Smooth muscle cell (in vitro differentiated cells): Measurements from ENCODE around the gene L3HYPDH. TPM values are rescaled to one million over a fixed set of nuclear protein-coding genes. Genes with fewer than 3 reads are reported as not detected.
A peak's percentile ranks its signal among the peaks of the same experiment; 100 is the strongest.

Source experiments
- DNase-seq: peaks from one replicate; lab custom pipeline; 2025; ENCODE audit not compliant: unreplicated experiment; lab: John Stamatoyannopoulos, UW
- H2AFZ ChIP-seq: fragments of 200-600 bp; sonication (generic); 2 replicates; pipeline ENCODE4 v1.6.0; 2016; ENCODE audit warnings: antibody characterized with exemption, low read depth, mild to moderate bottlenecking
- H3F3A ChIP-seq: fragments of 200-600 bp; sonication (generic); 2 replicates; pipeline ENCODE4 v1.6.0; 2017; ENCODE audit warnings: antibody characterized with exemption, low read depth
- H3K27ac ChIP-seq: fragments of 200-600 bp; sonication (generic); 2 replicates; pipeline ENCODE4 v1.5.1; 2016; ENCODE audit warnings: low read depth, mild to moderate bottlenecking
- H3K27me3 ChIP-seq: fragments of 200-600 bp; sonication (generic); 2 replicates; pipeline ENCODE4 v1.6.1; 2016; ENCODE audit warnings: low read depth, mild to moderate bottlenecking
- H3K36me3 ChIP-seq: fragments of 200-600 bp; sonication (generic); 2 replicates; pipeline ENCODE4 v1.5.1; 2016; ENCODE audit warnings: low read depth
- H3K4me1 ChIP-seq: fragments of 200-600 bp; sonication (generic); 2 replicates; pipeline ENCODE4 v1.5.1; 2016; ENCODE audit warnings: low read depth
- H3K4me2 ChIP-seq: fragments of 200-600 bp; sonication (generic); 2 replicates; pipeline ENCODE4 v1.6.0; 2016; ENCODE audit warnings: mild to moderate bottlenecking
- H3K4me3 ChIP-seq: fragments of 200-600 bp; sonication (generic); 2 replicates; pipeline ENCODE4 v1.5.1; 2016; ENCODE audit warnings: mild to moderate bottlenecking
- H3K79me2 ChIP-seq: fragments of 200-600 bp; sonication (generic); 2 replicates; pipeline ENCODE4 v1.6.0; 2016; ENCODE audit warnings: low read depth, mild to moderate bottlenecking
- H3K9ac ChIP-seq: fragments of 200-600 bp; sonication (generic); 2 replicates; pipeline ENCODE4 v1.6.0; 2016; ENCODE audit warnings: low read depth
- H3K9me3 ChIP-seq: fragments of 200-600 bp; sonication (generic); replicated peaks from 2 replicates; pipeline ENCODE4 v1.5.1; 2016; ENCODE audit warnings: low read depth
- H4K20me1 ChIP-seq: fragments of 200-600 bp; sonication (generic); 2 replicates; pipeline ENCODE4 v1.6.0; 2016; ENCODE audit warnings: low read depth
- CTCF ChIP-seq: fragments of 200-600 bp; sonication (generic); IDR thresholded peaks from 2 replicates; pipeline ENCODE4 v1.5.1; 2017; ENCODE audit warnings: borderline replicate concordance, mild to moderate bottlenecking, antibody characterized with exemption; ENCODE audit not compliant: insufficient read depth, poor library complexity, severe bottlenecking
- WGBS: methylation state at CpG from one replicate; pipeline ENCODE4 v1.1.7; 2016; ENCODE audit warnings: low lambda C conversion rate; 5-methylcytosine and 5-hydroxymethylcytosine counted together
- polyA plus RNA-seq: library from polyadenylated mRNA; unstranded; fragments of >200 nt; fragmentation: Nextera tagmentation; extraction: Ambion mirVana; gene quantifications from 2 replicates; pipeline ENCODE4 v1.2.1, GENCODE V29; 2016
- total RNA-seq: library from RNA; depleted of rRNA; stranded (reverse); fragments of >200 nt; gene quantifications from 2 replicates; pipeline ENCODE4 v1.2.3, GENCODE V29; 2014

L3HYPDH gene
- total and polyA plus RNA-seq, 2 experiments from 2014 or later, result 27.7 to 33.5 TPM

GRCh38 chr14:59464486-59465315 is 19.5 kb downstream of the L3HYPDH start:
- Histone ChIP-seq H3K4me2 (peak overlapping the region; percentile 96), H3K9ac (no peak overlapping the region), H3K4me1 (peaks cover 5% of the 10 kb centered on the region), H3K27ac (no peak overlapping the region), H3K36me3 (no peaks in the 10 kb centered on the region), H4K20me1 (peaks cover 25% of the 10 kb centered on the region), H3F3A (peaks cover 11% of the 10 kb centered on the region), H3K4me3 (peak overlapping the region; percentile 66), H3K27me3 (no peaks in the 10 kb centered on the region), H3K9me3 (no peaks in the 10 kb centered on the region), H3K79me2 (no peaks in the 10 kb centered on the region), H2AFZ (peak overlapping the region; percentile 57)
- peak; percentile 58 for DNase-seq
- no peak for TF ChIP-seq CTCF
- WGBS, result under 1% methylated on average over 86 of the region's 105 CpGs

GRCh38 chr14:59463787-59464485 is 20.3 kb downstream of the L3HYPDH start:
- H3K27ac ChIP-seq, result no peak overlapping the region
- WGBS, result 29% methylated on average over 58 of the region's 60 CpGs

DNA sequence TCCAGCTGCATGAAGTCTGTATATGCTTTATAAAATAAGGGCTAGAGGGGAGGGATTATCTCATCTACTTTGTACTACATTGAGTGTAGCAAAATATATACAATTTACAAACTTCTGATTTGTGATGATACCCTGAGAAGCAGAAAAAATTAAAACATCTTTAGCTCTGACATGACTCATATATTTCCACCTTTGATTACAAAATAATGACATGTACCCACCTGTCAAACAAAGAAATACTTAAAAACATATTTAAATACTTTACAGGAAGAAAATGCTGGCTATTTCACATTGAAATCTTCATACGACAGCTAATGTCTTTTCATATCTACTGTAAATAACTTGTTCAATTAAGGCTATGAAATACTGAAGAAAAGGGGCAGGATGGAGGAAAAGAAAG is 22.3 kb downstream of the L3HYPDH start:
- no peaks in the 10 kb centered on the region for H3K9me3 ChIP-seq
- H4K20me1 ChIP-seq, result peaks cover 23% of the 10 kb centered on the region
- H3K79me2 ChIP-seq, result no peaks in the 10 kb centered on the region
- no peak overlapping the region for H2AFZ ChIP-seq
- H3K27me3 ChIP-seq, result no peaks in the 10 kb centered on the region
- H3K4me1 ChIP-seq, result peaks cover 5% of the 10 kb centered on the region
- 94% methylated on average over 1 of the region's 1 CpG for WGBS
- no peak overlapping the region for H3K9ac ChIP-seq
- no peaks in the 10 kb centered on the region for H3K36me3 ChIP-seq
- no peak for DNase-seq
- H3F3A ChIP-seq, result peaks cover 11% of the 10 kb centered on the region
- no peak overlapping the region for H3K4me2 ChIP-seq
- TF ChIP-seq CTCF, result no peak
- H3K27ac ChIP-seq, result no peak overlapping the region
- no peak overlapping the region for H3K4me3 ChIP-seq

More at GRCh38 chr14:59463787-59464485, 20.3 kb downstream of the L3HYPDH start:
- no peaks in the 10 kb centered on the region for H3K27me3 ChIP-seq
- peaks cover 11% of the 10 kb centered on the region for H3F3A ChIP-seq
- no peaks in the 10 kb centered on the region for H3K9me3 ChIP-seq
- peak overlapping the region; percentile 96 for H3K4me2 ChIP-seq
- peak overlapping the region; percentile 51 for H2AFZ ChIP-seq
- H3K9ac ChIP-seq, result no peak overlapping the region
- no peaks in the 10 kb centered on the region for H3K79me2 ChIP-seq
- peak overlapping the region; percentile 66 for H3K4me3 ChIP-seq
- peaks cover 5% of the 10 kb centered on the region for H3K4me1 ChIP-seq
- peaks cover 25% of the 10 kb centered on the region for H4K20me1 ChIP-seq
- no peak for TF ChIP-seq CTCF
- H3K36me3 ChIP-seq, result no peaks in the 10 kb centered on the region
- DNase-seq, result no peak
